Liver (tissue), 9 donors: ENCODE measurements around the gene ACTR6. TPM values are rescaled to one million over a fixed set of nuclear protein-coding genes. Genes with fewer than 3 reads are reported as not detected.

ENCODE experiments used
- DNase-seq: peaks from one replicate; pipeline ENCODE4 v3.0.0-alpha.2; 2017; ENCODE audit warnings: low spot score
- H3K27ac ChIP-seq, 2 donors: one replicate each; pipeline ENCODE4 v1.7.0; 2013; ENCODE audit warnings: inconsistent platforms in 2 of 2, low read length in 2 of 2, control low read depth in 1 of 2, low read depth in 1 of 2, mild to moderate bottlenecking in 1 of 2
- H3K27me3 ChIP-seq, 4 donors: one replicate each; pipeline versions ENCODE4 v1.6.1 to v1.7.0; 2013; ENCODE audit warnings: low read length in 3 of 4, inconsistent platforms in 1 of 4, mild to moderate bottlenecking in 1 of 4, moderate library complexity in 1 of 4; ENCODE audit not compliant: control insufficient read depth in 4 of 4, insufficient read depth in 4 of 4
- H3K36me3 ChIP-seq, 4 donors: one replicate each; pipeline versions ENCODE4 v1.6.1 to v1.7.0; 2013; ENCODE audit warnings: low read length in 3 of 4, mild to moderate bottlenecking in 3 of 4, low read depth in 1 of 4, moderate library complexity in 1 of 4; ENCODE audit not compliant: control insufficient read depth in 4 of 4, insufficient read depth in 3 of 4
- H3K4me1 ChIP-seq, 4 donors: one replicate each; pipeline versions ENCODE4 v1.6.1 to v1.7.0; 2013; ENCODE audit warnings: low read length in 3 of 4, mild to moderate bottlenecking in 3 of 4, moderate library complexity in 1 of 4; ENCODE audit not compliant: control insufficient read depth in 4 of 4, insufficient read depth in 4 of 4
- H3K4me3 ChIP-seq, 3 donors: one replicate each; pipeline versions ENCODE4 v1.6.1 to v1.7.0; 2013; ENCODE audit warnings: low read length in 3 of 3, control low read depth in 1 of 3, low read depth in 1 of 3, mild to moderate bottlenecking in 1 of 3
- H3K9ac ChIP-seq, 2 donors: one replicate each; pipeline ENCODE4 v1.7.0; 2013; ENCODE audit warnings: low read length in 2 of 2, mild to moderate bottlenecking in 2 of 2, moderate library complexity in 2 of 2, control low read depth in 1 of 2, low read depth in 1 of 2
- H3K9me3 ChIP-seq, 4 donors: one replicate each; pipeline versions ENCODE4 v1.6.1 to v1.7.0; 2013; ENCODE audit warnings: low read length in 3 of 4; ENCODE audit not compliant: control insufficient read depth in 4 of 4
- EGR1 ChIP-seq, 2 donors: IDR thresholded peaks; 2 replicates each; pipeline ENCODE4 v1.6.1; 2016 to 2018; ENCODE audit warnings: antibody characterized with exemption in 2 of 2, low read depth in 2 of 2
- FOXA1 ChIP-seq: IDR thresholded peaks from 2 replicates; pipeline ENCODE4 v1.6.1; 2016; ENCODE audit warnings: antibody characterized with exemption
- FOXA2 ChIP-seq: IDR thresholded peaks from 2 replicates; pipeline ENCODE4 v1.6.1; 2016; ENCODE audit warnings: antibody characterized with exemption
- GABPA ChIP-seq, 2 donors: IDR thresholded peaks in 1 of 2; conservative IDR thresholded peaks in 1 of 2; 2 replicates each; pipeline ENCODE4 v1.6.1; 2016; ENCODE audit warnings: antibody characterized with exemption in 2 of 2, mild to moderate bottlenecking in 1 of 2, moderate library complexity in 1 of 2
- HNF4A ChIP-seq, 2 donors: conservative IDR thresholded peaks; 2 replicates each; pipeline ENCODE4 v1.6.1; 2016; ENCODE audit warnings: antibody characterized with exemption in 2 of 2, mild to moderate bottlenecking in 2 of 2
- HNF4G ChIP-seq: IDR thresholded peaks from 2 replicates; pipeline ENCODE4 v1.6.1; 2016; ENCODE audit warnings: antibody characterized with exemption
- JUND ChIP-seq, 2 donors: IDR thresholded peaks; 2 replicates each; pipeline ENCODE4 v1.6.1; 2016; ENCODE audit warnings: antibody characterized with exemption in 2 of 2
- NR2F2 ChIP-seq: IDR thresholded peaks from 2 replicates; pipeline ENCODE4 v1.6.1; 2016; ENCODE audit warnings: antibody characterized with exemption
- RAD21 ChIP-seq, 2 donors: IDR thresholded peaks; 2 replicates each; pipeline ENCODE4 v1.6.1; 2016; ENCODE audit warnings: antibody characterized with exemption in 2 of 2, mild to moderate bottlenecking in 2 of 2
- RXRA ChIP-seq, 2 donors: IDR thresholded peaks; 2 replicates each; pipeline ENCODE4 v1.6.1; 2017 to 2018; ENCODE audit warnings: antibody characterized with exemption in 2 of 2, mild to moderate bottlenecking in 1 of 2
- SP1 ChIP-seq: IDR thresholded peaks from 2 replicates; pipeline ENCODE4 v1.6.1; 2018; ENCODE audit warnings: antibody characterized with exemption, mild to moderate bottlenecking
- TAF1 ChIP-seq: conservative IDR thresholded peaks from 2 replicates; pipeline ENCODE4 v1.6.1; 2016; ENCODE audit warnings: antibody characterized with exemption, mild to moderate bottlenecking
- YY1 ChIP-seq: IDR thresholded peaks from 2 replicates; pipeline ENCODE4 v1.6.1; 2016; ENCODE audit warnings: antibody characterized with exemption, mild to moderate bottlenecking
- WGBS: extraction: QIAGEN DNeasy Blood & Tissue Kit; methylation state at CpG from one replicate; pipeline ENCODE4 v1.1.7; 2013; 5-methylcytosine and 5-hydroxymethylcytosine counted together
- polyA plus RNA-seq, 2 donors: library from polyadenylated mRNA; stranded (reverse) in 1 of 2; unstranded in 1 of 2; fragments of 200-250 nt in 1 of 2; fragments of >200 nt in 1 of 2; fragmentation: Nextera tagmentation in 1 of 2; extraction: Ambion mirVana in 1 of 2; gene quantifications; one replicate each; pipeline versions ENCODE4 v1.2.1 to v1.2.3, GENCODE V29; 2013 to 2015
- total RNA-seq, 2 donors: library from RNA; depleted of rRNA; stranded (reverse); fragments of >200 nt; gene quantifications; one replicate each; pipeline ENCODE4 v1.2.3, GENCODE V29; 2014
- TF ChIP-seq, protein P1 (sequence below): fragments of 150-350 bp; IDR thresholded peaks from 2 replicates; pipeline ENCODE4 v1.5.1; 2017; ENCODE audit warnings: improper control_type of control experiment, low read depth, low read length; ENCODE audit not compliant: missing input control
- TF ChIP-seq, protein P2 (sequence below): IDR thresholded peaks from 2 replicates; pipeline ENCODE4 v1.6.1; 2016; ENCODE audit warnings: antibody characterized with exemption
- TF ChIP-seq, protein P3 (sequence below): IDR thresholded peaks from 2 replicates; pipeline ENCODE4 v1.6.1; 2016; ENCODE audit warnings: antibody characterized with exemption
- TF ChIP-seq, protein P4 (sequence below): IDR thresholded peaks from 2 replicates; pipeline ENCODE4 v1.6.1; 2016; ENCODE audit warnings: antibody characterized with exemption, mild to moderate bottlenecking
- TF ChIP-seq, protein P5 (sequence below): IDR thresholded peaks from 2 replicates; pipeline ENCODE4 v1.6.1; 2016; ENCODE audit warnings: antibody characterized with exemption
- donor health status: healthy.
- donor health status: healthy.
- donor health status: healthy.
- donor health status: healthy.
- donor health status: healthy.

Gene ACTR6
- total and polyA plus RNA-seq, 4 donors, result 6.9 to 9.7 (median 8.7) TPM

DNA sequence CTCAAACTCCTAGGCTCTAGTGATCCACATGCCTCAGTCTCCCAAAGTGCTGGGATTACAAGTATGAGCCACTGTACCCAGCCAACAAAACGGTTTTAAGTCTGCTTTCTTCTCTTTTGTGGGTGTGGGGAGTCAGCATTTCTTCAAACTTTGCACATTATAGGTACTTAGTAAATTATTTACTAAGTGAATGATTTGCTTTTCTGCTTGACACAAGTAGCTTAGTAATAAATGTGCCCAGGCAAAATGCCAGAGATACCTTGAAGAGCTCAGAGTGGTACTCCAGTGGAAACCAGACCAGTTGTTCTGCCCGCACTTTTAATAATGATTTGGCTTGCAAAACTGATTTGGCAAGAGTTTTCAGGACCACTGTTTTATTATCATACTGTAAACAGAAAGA is 51.3 kb downstream of the ACTR6 start (continued):
- TF ChIP-seq GABPA (IDR thresholded peaks at IDR 0.05 in 1 of 2, conservative IDR thresholded peaks at IDR 0.05 in 1 of 2) (peak in 1 of 2 donors; percentile 29), YY1 (no peak), FOXA1 (no peak), JUND (IDR thresholded peaks at IDR 0.05) (peak in 1 of 2 donors; percentile 37)

DNA sequence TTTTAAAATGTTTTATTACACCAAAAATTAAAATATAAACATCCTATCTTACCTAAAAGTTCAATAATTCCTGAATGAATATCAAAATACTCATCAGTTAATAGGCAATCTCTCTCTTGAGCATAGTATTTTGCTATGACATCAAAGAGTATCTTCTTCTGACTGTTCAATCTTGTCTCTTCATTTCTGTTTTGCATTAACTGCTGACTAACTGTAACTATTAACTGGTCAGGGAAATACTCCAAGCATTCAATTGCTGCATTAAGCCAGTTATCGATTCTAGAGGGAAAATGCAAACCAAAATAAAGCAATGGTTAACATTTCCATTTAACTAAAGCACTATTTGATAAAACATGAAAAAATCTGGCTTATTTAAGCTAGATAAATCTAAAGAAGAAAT is 52.8 kb downstream of the ACTR6 start:
- no peak overlapping the region for H3K4me3 ChIP-seq
- H3K4me1 ChIP-seq, result peaks cover 9 to 22% (median 22%) of the 10 kb centered on the region in 4 donors
- H3K27ac ChIP-seq, result no peak overlapping the region
- TF ChIP-seq, protein P1, sequence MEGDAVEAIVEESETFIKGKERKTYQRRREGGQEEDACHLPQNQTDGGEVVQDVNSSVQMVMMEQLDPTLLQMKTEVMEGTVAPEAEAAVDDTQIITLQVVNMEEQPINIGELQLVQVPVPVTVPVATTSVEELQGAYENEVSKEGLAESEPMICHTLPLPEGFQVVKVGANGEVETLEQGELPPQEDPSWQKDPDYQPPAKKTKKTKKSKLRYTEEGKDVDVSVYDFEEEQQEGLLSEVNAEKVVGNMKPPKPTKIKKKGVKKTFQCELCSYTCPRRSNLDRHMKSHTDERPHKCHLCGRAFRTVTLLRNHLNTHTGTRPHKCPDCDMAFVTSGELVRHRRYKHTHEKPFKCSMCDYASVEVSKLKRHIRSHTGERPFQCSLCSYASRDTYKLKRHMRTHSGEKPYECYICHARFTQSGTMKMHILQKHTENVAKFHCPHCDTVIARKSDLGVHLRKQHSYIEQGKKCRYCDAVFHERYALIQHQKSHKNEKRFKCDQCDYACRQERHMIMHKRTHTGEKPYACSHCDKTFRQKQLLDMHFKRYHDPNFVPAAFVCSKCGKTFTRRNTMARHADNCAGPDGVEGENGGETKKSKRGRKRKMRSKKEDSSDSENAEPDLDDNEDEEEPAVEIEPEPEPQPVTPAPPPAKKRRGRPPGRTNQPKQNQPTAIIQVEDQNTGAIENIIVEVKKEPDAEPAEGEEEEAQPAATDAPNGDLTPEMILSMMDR, result no peak
- TF ChIP-seq SP1 (no peak), YY1 (peak; percentile 34)
- 45% methylated on average over 1 of the region's 1 CpG for WGBS
- no peaks in the 10 kb centered on the region for H3K27me3 ChIP-seq
- H3K9ac ChIP-seq, result no peak overlapping the region
- H3K36me3 ChIP-seq, result no peaks in the 10 kb centered on the region
- DNase-seq, result no peak
- no peaks in the 10 kb centered on the region for H3K9me3 ChIP-seq

DNA sequence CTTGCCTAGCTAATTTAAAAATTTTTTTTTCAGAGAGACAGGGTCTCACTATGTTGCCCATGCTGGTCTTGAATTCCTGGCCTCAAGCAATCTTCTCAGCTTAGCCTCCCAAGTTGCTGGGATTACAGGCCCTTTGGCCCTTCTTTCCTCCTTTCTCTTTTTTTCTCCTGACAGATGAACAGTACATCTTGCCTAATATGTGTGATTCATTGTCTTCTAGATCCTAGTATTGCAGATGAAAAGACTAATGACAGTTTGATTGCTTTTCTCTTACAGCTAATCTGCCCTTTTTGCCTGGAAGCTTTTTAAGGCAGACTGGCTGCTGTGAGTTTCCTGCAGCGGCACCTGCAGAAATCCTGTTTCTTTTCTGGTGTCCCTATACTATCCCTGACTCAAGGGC is 54.3 kb downstream of the ACTR6 start:
- Histone ChIP-seq H3K27ac (no peak overlapping the region), H3K4me1 (peaks cover 9 to 22% (median 22%) of the 10 kb centered on the region in 4 donors), H3K9me3 (no peaks in the 10 kb centered on the region), H3K36me3 (no peaks in the 10 kb centered on the region), H3K27me3 (no peaks in the 10 kb centered on the region), H3K4me3 (no peak overlapping the region), H3K9ac (no peak overlapping the region)
- 97% methylated on average over 1 of the region's 1 CpG for WGBS
- DNase-seq, result no peak
- TF ChIP-seq, protein P2, sequence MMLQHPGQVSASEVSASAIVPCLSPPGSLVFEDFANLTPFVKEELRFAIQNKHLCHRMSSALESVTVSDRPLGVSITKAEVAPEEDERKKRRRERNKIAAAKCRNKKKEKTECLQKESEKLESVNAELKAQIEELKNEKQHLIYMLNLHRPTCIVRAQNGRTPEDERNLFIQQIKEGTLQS, result no peak
- TF ChIP-seq, protein P1, result no peak
- no peak for TF ChIP-seq HNF4A (conservative IDR thresholded peaks at IDR 0.05)
- TF ChIP-seq, protein P3, sequence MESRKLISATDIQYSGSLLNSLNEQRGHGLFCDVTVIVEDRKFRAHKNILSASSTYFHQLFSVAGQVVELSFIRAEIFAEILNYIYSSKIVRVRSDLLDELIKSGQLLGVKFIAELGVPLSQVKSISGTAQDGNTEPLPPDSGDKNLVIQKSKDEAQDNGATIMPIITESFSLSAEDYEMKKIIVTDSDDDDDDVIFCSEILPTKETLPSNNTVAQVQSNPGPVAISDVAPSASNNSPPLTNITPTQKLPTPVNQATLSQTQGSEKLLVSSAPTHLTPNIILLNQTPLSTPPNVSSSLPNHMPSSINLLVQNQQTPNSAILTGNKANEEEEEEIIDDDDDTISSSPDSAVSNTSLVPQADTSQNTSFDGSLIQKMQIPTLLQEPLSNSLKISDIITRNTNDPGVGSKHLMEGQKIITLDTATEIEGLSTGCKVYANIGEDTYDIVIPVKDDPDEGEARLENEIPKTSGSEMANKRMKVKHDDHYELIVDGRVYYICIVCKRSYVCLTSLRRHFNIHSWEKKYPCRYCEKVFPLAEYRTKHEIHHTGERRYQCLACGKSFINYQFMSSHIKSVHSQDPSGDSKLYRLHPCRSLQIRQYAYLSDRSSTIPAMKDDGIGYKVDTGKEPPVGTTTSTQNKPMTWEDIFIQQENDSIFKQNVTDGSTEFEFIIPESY, result no peak
- TF ChIP-seq NR2F2, result no peak
- no peak for TF ChIP-seq JUND (IDR thresholded peaks at IDR 0.05)
- TF ChIP-seq, protein P4, sequence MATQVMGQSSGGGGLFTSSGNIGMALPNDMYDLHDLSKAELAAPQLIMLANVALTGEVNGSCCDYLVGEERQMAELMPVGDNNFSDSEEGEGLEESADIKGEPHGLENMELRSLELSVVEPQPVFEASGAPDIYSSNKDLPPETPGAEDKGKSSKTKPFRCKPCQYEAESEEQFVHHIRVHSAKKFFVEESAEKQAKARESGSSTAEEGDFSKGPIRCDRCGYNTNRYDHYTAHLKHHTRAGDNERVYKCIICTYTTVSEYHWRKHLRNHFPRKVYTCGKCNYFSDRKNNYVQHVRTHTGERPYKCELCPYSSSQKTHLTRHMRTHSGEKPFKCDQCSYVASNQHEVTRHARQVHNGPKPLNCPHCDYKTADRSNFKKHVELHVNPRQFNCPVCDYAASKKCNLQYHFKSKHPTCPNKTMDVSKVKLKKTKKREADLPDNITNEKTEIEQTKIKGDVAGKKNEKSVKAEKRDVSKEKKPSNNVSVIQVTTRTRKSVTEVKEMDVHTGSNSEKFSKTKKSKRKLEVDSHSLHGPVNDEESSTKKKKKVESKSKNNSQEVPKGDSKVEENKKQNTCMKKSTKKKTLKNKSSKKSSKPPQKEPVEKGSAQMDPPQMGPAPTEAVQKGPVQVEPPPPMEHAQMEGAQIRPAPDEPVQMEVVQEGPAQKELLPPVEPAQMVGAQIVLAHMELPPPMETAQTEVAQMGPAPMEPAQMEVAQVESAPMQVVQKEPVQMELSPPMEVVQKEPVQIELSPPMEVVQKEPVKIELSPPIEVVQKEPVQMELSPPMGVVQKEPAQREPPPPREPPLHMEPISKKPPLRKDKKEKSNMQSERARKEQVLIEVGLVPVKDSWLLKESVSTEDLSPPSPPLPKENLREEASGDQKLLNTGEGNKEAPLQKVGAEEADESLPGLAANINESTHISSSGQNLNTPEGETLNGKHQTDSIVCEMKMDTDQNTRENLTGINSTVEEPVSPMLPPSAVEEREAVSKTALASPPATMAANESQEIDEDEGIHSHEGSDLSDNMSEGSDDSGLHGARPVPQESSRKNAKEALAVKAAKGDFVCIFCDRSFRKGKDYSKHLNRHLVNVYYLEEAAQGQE, result no peak
- TF ChIP-seq YY1, result no peak
- TF ChIP-seq SP1, result no peak
- no peak for TF ChIP-seq FOXA2
- no peak for TF ChIP-seq GABPA (IDR thresholded peaks at IDR 0.05 in 1 of 2, conservative IDR thresholded peaks at IDR 0.05 in 1 of 2)
- TF ChIP-seq RXRA (IDR thresholded peaks at IDR 0.05), result no peak
- TF ChIP-seq, protein P5, sequence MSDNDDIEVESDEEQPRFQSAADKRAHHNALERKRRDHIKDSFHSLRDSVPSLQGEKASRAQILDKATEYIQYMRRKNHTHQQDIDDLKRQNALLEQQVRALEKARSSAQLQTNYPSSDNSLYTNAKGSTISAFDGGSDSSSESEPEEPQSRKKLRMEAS, result no peak
- TF ChIP-seq EGR1 (IDR thresholded peaks at IDR 0.05; ENCODE audit: low read depth in 2 of 2), result no peak
- TF ChIP-seq FOXA1, result no peak
- no peak for TF ChIP-seq RAD21 (IDR thresholded peaks at IDR 0.05)
- TF ChIP-seq HNF4G, result no peak
- no peak for TF ChIP-seq TAF1
